ENCODE measurements around the gene MYO9B.
A peak's percentile ranks its signal among the peaks of the same experiment; 100 is the strongest.
"Not testable (repeated sequence)": the region's sequence is repeated elsewhere in the genome, so short reads cannot be mapped to it uniquely, and the experiment has no call there.

Gene MYO9B

GRCh38 chr19:17116996-17117702 lies 41.6 kb downstream of the MYO9B start:
- DNase-seq (ENCODE audit: low spot score): peak; percentile 68

- DNase-seq (ENCODE audit: low spot score): no peak
Observed at GRCh38 chr19:17118957-17119356, 43.4 kb downstream of the MYO9B start.

- DNase-seq (ENCODE audit: low spot score): no peak
Observed at GRCh38 chr19:17121736-17122293, 46.2 kb downstream of the MYO9B start.

GRCh38 chr19:17123041-17123440 lies 47.5 kb downstream of the MYO9B start:
- DNase-seq (ENCODE audit: low spot score): no peak

GRCh38 chr19:17124025-17124424 lies 48.4 kb downstream of the MYO9B start:
- no peak for DNase-seq (ENCODE audit: low spot score)

GRCh38 chr19:17125062-17125727 lies 49.6 kb downstream of the MYO9B start:
- peak; percentile 49 for DNase-seq (ENCODE audit: low spot score)

GRCh38 chr19:17125728-17126677 lies 50.4 kb downstream of the MYO9B start:
- DNase-seq (ENCODE audit: low spot score): peak; percentile 59

GRCh38 chr19:17127671-17128070 lies 52.1 kb downstream of the MYO9B start:
- DNase-seq (ENCODE audit: low spot score): no peak

- no peak for DNase-seq (ENCODE audit: low spot score)
Observed at GRCh38 chr19:17128403-17128802, 52.8 kb downstream of the MYO9B start.

- DNase-seq (ENCODE audit: low spot score): no peak
Observed at GRCh38 chr19:17128820-17129219, 53.2 kb downstream of the MYO9B start.

GRCh38 chr19:17129377-17129776 lies 53.8 kb downstream of the MYO9B start:
- no peak for DNase-seq (ENCODE audit: low spot score)

- peak; percentile 75 for DNase-seq (ENCODE audit: low spot score)
Observed at GRCh38 chr19:17135001-17135853, 59.6 kb downstream of the MYO9B start.

- DNase-seq (ENCODE audit: low spot score): no peak
Observed at GRCh38 chr19:17136021-17136420, 60.4 kb downstream of the MYO9B start.

- no peak for DNase-seq (ENCODE audit: low spot score)
Observed at GRCh38 chr19:17136617-17137016, 61.0 kb downstream of the MYO9B start.

- DNase-seq (ENCODE audit: low spot score): no peak
Observed at GRCh38 chr19:17137417-17137816, 61.8 kb downstream of the MYO9B start.

GRCh38 chr19:17138052-17138846 lies 62.7 kb downstream of the MYO9B start:
- peak; percentile 52 for DNase-seq (ENCODE audit: low spot score)

GRCh38 chr19:17138937-17139598 lies 63.5 kb downstream of the MYO9B start:
- no peak for DNase-seq (ENCODE audit: low spot score)

GRCh38 chr19:17144771-17145170 lies 69.2 kb downstream of the MYO9B start:
- not testable (repeated sequence) for DNase-seq (ENCODE audit: low spot score)

GRCh38 chr19:17145546-17146497 lies 70.2 kb downstream of the MYO9B start:
- no peak for DNase-seq (ENCODE audit: low spot score)
